ENCODE results near the gene FRMPD4.

FRMPD4 gene

GRCh38 chrX:12249997-12250396 lies 111.7 kb downstream of the FRMPD4 start:
- no peak for TF ChIP-seq CTCF (IDR thresholded peaks at IDR 0.05; ENCODE audit: low read depth, low read length)
- no peak overlapping the region for H3K4me3 ChIP-seq (ENCODE audit: low read depth, low read length)

DNA sequence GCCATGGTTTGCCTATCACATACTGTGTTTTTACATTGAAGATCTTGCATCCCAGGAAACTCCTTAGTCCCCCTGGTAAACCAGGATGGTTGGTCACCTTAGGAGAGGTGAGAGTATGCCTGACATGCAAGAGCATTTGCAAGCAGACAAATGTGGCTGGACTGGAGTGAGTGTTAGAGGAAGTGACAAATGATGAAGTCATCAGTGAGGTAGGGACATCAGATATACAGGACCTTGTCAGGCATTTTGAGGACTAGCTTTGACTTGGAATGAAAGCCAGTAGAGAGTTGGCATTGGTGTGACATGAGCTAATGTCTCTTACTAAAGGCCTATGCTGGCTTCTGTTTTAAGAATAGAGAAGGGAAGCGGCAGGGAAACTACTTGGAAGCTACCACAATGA lies 124.9 kb downstream of the FRMPD4 start:
- TF ChIP-seq CTCF (IDR thresholded peaks at IDR 0.05; ENCODE audit: low read depth, low read length), result no peak
- H3K4me3 ChIP-seq (ENCODE audit: low read depth, low read length), result no peak overlapping the region

GRCh38 chrX:12269484-12269883 lies 131.2 kb downstream of the FRMPD4 start:
- no peak overlapping the region for H3K4me3 ChIP-seq (ENCODE audit: low read depth, low read length)
- no peak for TF ChIP-seq CTCF (IDR thresholded peaks at IDR 0.05; ENCODE audit: low read depth, low read length)

DNA sequence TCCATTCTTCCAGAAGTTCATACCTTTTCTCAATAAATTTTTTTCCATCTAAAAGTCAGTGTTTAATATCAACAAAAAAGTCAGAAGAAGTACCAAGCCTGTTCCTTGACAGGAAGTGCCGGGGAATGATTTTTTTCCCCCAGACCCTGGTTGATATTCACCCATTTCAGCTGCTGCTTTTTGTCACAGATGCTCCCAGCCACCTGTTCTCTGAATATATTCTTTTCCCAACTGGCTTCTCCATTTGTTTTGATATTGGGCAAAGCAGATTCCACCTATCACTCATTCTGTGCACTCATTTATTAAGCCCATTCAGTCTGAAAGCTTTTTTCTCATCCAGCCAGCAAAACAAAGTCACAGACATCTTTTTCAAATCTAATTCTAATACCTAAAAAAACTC lies 139.9 kb downstream of the FRMPD4 start:
- TF ChIP-seq CTCF (IDR thresholded peaks at IDR 0.05; ENCODE audit: low read depth, low read length), result no peak
- no peak overlapping the region for H3K4me3 ChIP-seq (ENCODE audit: low read depth, low read length)

GRCh38 chrX:12282991-12283390 lies 144.7 kb downstream of the FRMPD4 start:
- no peak overlapping the region for H3K4me3 ChIP-seq (ENCODE audit: low read depth, low read length)
- no peak for TF ChIP-seq CTCF (IDR thresholded peaks at IDR 0.05; ENCODE audit: low read depth, low read length)

DNA sequence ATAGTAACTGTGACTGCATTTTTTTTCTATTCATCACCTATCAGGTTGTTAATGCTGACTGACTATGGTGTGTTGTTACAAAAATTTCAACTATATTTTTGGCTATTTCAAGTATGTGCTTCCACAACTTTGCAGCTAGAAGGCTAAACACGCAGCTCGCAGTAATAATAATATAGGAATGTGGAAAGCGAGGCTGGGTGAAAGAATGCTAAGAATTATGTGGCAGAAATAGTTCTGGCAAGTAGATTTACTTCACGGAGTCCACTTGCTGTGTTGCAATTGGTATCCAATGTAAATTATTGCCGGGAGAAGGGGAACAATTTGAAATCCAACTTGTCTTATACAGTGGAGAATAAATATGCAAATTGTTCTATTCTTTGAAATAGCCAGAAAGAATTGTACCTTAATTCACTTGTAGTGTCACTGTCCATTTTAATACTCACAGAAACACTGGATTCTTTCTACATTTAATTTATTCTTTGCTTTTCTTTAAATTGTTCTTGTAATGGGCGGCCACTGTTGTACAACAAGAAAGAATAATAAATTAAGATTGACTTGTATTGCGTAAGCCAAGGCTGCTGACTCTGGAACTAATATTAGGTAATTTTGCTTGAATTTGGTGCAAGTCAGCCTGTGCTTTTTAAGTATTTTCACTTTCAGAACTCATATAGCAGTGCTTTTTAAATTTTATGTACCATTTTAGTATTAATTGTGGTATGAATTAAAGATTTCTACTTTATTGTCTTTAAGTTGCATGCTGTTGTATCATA lies 154.9 kb downstream of the FRMPD4 start:
- no peak for TF ChIP-seq CTCF (IDR thresholded peaks at IDR 0.05; ENCODE audit: low read depth, low read length)
- no peak overlapping the region for H3K4me3 ChIP-seq (ENCODE audit: low read depth, low read length)

GRCh38 chrX:12297353-12297752 lies 159.1 kb downstream of the FRMPD4 start:
- no peak overlapping the region for H3K4me3 ChIP-seq (ENCODE audit: low read depth, low read length)
- TF ChIP-seq CTCF (IDR thresholded peaks at IDR 0.05; ENCODE audit: low read depth, low read length), result no peak

Data from WI38 (cell line).